Large intestine (tissue), 3 donors: ENCODE data around the gene TMEM255B. TPM values are rescaled to one million over a fixed set of nuclear protein-coding genes. Genes with fewer than 3 reads are reported as not detected.

Experiments
- DNase-seq, 2 donors: peaks; one replicate each; pipeline versions ENCODE4 v3.0.0 to v3.0.0-alpha.2; 2013
- H3K27ac ChIP-seq: one replicate; pipeline ENCODE4 v1.5.1; 2013; ENCODE audit warnings: low read length
- H3K27me3 ChIP-seq: 2 replicates; pipeline ENCODE4 v1.6.1; 2013; ENCODE audit warnings: low read length; ENCODE audit not compliant: control insufficient read depth, insufficient read depth
- H3K36me3 ChIP-seq: 2 replicates; pipeline ENCODE4 v1.6.1; 2013; ENCODE audit warnings: low read length; ENCODE audit not compliant: control insufficient read depth, insufficient read depth
- H3K4me1 ChIP-seq: one replicate; pipeline ENCODE4 v1.6.1; 2013; ENCODE audit warnings: low read length; ENCODE audit not compliant: control insufficient read depth, insufficient read depth
- H3K4me3 ChIP-seq: one replicate; pipeline ENCODE4 v1.5.1; 2013; ENCODE audit warnings: low read length
- H3K9me3 ChIP-seq: one replicate; pipeline ENCODE4 v1.6.1; 2013; ENCODE audit warnings: mild to moderate bottlenecking, low read depth, low read length, moderate library complexity; ENCODE audit not compliant: control insufficient read depth
- WGBS: methylation state at CpG from one replicate; pipeline ENCODE4 v1.1.5; 2013; ENCODE audit warnings: low lambda C conversion rate; ENCODE audit not compliant: insufficient coverage; 5-methylcytosine and 5-hydroxymethylcytosine counted together
- polyA plus RNA-seq: library from polyadenylated mRNA; unstranded; fragments of 120-200 nt; gene quantifications from one replicate; pipeline ENCODE4 v1.2.1, GENCODE V29; 2013

The TMEM255B gene
- polyA plus RNA-seq, 1 donor, result 5.1 TPM

GRCh38 chr13:113835461-113836270 is 76.6 kb downstream of the TMEM255B start:
- DNase-seq, result no peak
- H3K27me3 ChIP-seq, result no peaks in the 10 kb centered on the region
- peaks cover 11% of the 10 kb centered on the region for H3K4me1 ChIP-seq
- WGBS, result no CpG with 5 or more reads among the region's 37 CpGs
- no peak overlapping the region for H3K27ac ChIP-seq
- peaks cover 17% of the 10 kb centered on the region for H3K36me3 ChIP-seq
- no peaks in the 10 kb centered on the region for H3K9me3 ChIP-seq
- H3K4me3 ChIP-seq, result no peak overlapping the region

- DNase-seq, result no peak
- peaks cover 16% of the 10 kb centered on the region for H3K36me3 ChIP-seq
- H3K9me3 ChIP-seq, result peaks cover 2% of the 10 kb centered on the region
- no peak overlapping the region for H3K4me3 ChIP-seq
- H3K27me3 ChIP-seq, result no peaks in the 10 kb centered on the region
- H3K27ac ChIP-seq, result no peak overlapping the region
- WGBS, result no CpG with 5 or more reads among the region's 19 CpGs
- H3K4me1 ChIP-seq, result peaks cover 11% of the 10 kb centered on the region
Measured at GRCh38 chr13:113836768-113837559, 77.9 kb downstream of the TMEM255B start.

- Histone ChIP-seq H3K27ac (no peak overlapping the region), H3K4me3 (no peak overlapping the region), H3K27me3 (no peaks in the 10 kb centered on the region), H3K9me3 (peaks cover 2% of the 10 kb centered on the region), H3K4me1 (peaks cover 11% of the 10 kb centered on the region), H3K36me3 (peaks cover 16% of the 10 kb centered on the region)
- peak; percentile 54 to 63 for DNase-seq
- WGBS, result no CpG with 5 or more reads among the region's 16 CpGs
Measured at GRCh38 chr13:113837560-113838355, 78.7 kb downstream of the TMEM255B start.

GRCh38 chr13:113838711-113839201 is 79.7 kb downstream of the TMEM255B start:
- no peak overlapping the region for H3K27ac ChIP-seq
- WGBS, result no CpG with 5 or more reads among the region's 8 CpGs
- no peak for DNase-seq
- H3K36me3 ChIP-seq, result peaks cover 13% of the 10 kb centered on the region
- H3K9me3 ChIP-seq, result peaks cover 2% of the 10 kb centered on the region
- peaks cover 11% of the 10 kb centered on the region for H3K4me1 ChIP-seq
- H3K4me3 ChIP-seq, result no peak overlapping the region
- H3K27me3 ChIP-seq, result no peaks in the 10 kb centered on the region

- no CpG with 5 or more reads among the region's 24 CpGs for WGBS
- no peaks in the 10 kb centered on the region for H3K27me3 ChIP-seq
- H3K9me3 ChIP-seq, result peaks cover 2% of the 10 kb centered on the region
- peaks cover 11% of the 10 kb centered on the region for H3K4me1 ChIP-seq
- H3K36me3 ChIP-seq, result peaks cover 17% of the 10 kb centered on the region
- no peak overlapping the region for H3K4me3 ChIP-seq
- no peak for DNase-seq
- no peak overlapping the region for H3K27ac ChIP-seq
Measured at GRCh38 chr13:113839536-113840204, 80.6 kb downstream of the TMEM255B start.

GRCh38 chr13:113840541-113841352 is 81.7 kb downstream of the TMEM255B start:
- Histone ChIP-seq H3K27me3 (no peaks in the 10 kb centered on the region), H3K4me3 (no peak overlapping the region), H3K27ac (no peak overlapping the region), H3K36me3 (peaks cover 9% of the 10 kb centered on the region), H3K9me3 (peaks cover 2% of the 10 kb centered on the region), H3K4me1 (peaks cover 16% of the 10 kb centered on the region)
- no peak for DNase-seq
- WGBS, result no CpG with 5 or more reads among the region's 35 CpGs

- Histone ChIP-seq H3K4me1 (peaks cover 16% of the 10 kb centered on the region), H3K36me3 (peaks cover 9% of the 10 kb centered on the region), H3K27ac (no peak overlapping the region), H3K27me3 (no peaks in the 10 kb centered on the region), H3K4me3 (no peak overlapping the region), H3K9me3 (peaks cover 2% of the 10 kb centered on the region)
- WGBS, result 90% methylated on average over 13 of the region's 15 CpGs
- no peak for DNase-seq
Measured at GRCh38 chr13:113841353-113841650, 82.3 kb downstream of the TMEM255B start.

- no peaks in the 10 kb centered on the region for H3K27me3 ChIP-seq
- no peak for DNase-seq
- H3K4me3 ChIP-seq, result no peak overlapping the region
- H3K36me3 ChIP-seq, result peaks cover 9% of the 10 kb centered on the region
- no peak overlapping the region for H3K27ac ChIP-seq
- H3K9me3 ChIP-seq, result peaks cover 2% of the 10 kb centered on the region
- peaks cover 13% of the 10 kb centered on the region for H3K4me1 ChIP-seq
- WGBS, result 100% methylated on average over 1 of the region's 29 CpGs
Measured at GRCh38 chr13:113842336-113843062, 83.5 kb downstream of the TMEM255B start.
